NCI-H2171 (cell line): ENCODE measurements around the gene USP34.
"Not testable (repeated sequence)": the region's sequence is repeated elsewhere in the genome, so short reads cannot be mapped to it uniquely, and the experiment has no call there.

Experiments used
- DNase-seq: peaks from one replicate; lab custom pipeline; 2025; lab: John Stamatoyannopoulos, UW

The USP34 gene

GRCh38 chr2:61157371-61158003 lies 313.4 kb downstream of the USP34 start:
- DNase-seq = no peak

GRCh38 chr2:61151436-61151835 lies 319.5 kb downstream of the USP34 start:
- no peak for DNase-seq

- no peak for DNase-seq
Observed at GRCh38 chr2:61149074-61149473, 321.8 kb downstream of the USP34 start.

- not testable (repeated sequence) for DNase-seq
Observed at GRCh38 chr2:61148091-61148490, 322.8 kb downstream of the USP34 start.

- no peak for DNase-seq
Observed at GRCh38 chr2:61145990-61146389, 324.9 kb downstream of the USP34 start.

GRCh38 chr2:61144697-61145268 lies 326.1 kb downstream of the USP34 start:
- DNase-seq = peak; percentile 98

- DNase-seq = no peak
Observed at GRCh38 chr2:61141151-61141550, 329.7 kb downstream of the USP34 start.

- no peak for DNase-seq
Observed at GRCh38 chr2:61138859-61139258, 332.0 kb downstream of the USP34 start.
